CD4-positive, alpha-beta T cell (primary cell): Measurements from ENCODE around the gene RPL5. TPM values are rescaled to one million over a fixed set of nuclear protein-coding genes. Genes with fewer than 3 reads are reported as not detected.

Experiments used
- ATAC-seq: fragments of 200-7000 bp; cut with Tn5 transposase; one replicate; pipeline ENCODE4 v1.10.0; 2022; ENCODE audit warnings: mild to moderate bottlenecking; ENCODE audit not compliant: poor library complexity
- CTCF ChIA-PET: fragments of 350-600 bp; sonication (Branson Sonifier 250); formaldehyde crosslinking; loops from one replicate; lab custom pipeline; 2021; ENCODE audit warnings: antibody characterized with exemption, inconsistent platforms; lab: Charles Lee
- POLR2A ChIA-PET: fragments of 350-600 bp; sonication (Branson Sonifier 250); formaldehyde crosslinking; loops from one replicate; lab custom pipeline; 2021; ENCODE audit warnings: antibody characterized with exemption, inconsistent platforms; lab: Charles Lee
- DNase-seq, 14 experiments: peaks; one replicate each; pipeline ENCODE4 v3.0.0-alpha.2; 2013 to 2020; ENCODE audit warnings: mixed read lengths in 2 of 14
- H3K27ac ChIP-seq, 2 donors: one replicate each; pipeline versions ENCODE4 v1.5.1 to v1.7.0; 2013; ENCODE audit warnings: low read length in 2 of 2, low read depth in 1 of 2, mild to moderate bottlenecking in 1 of 2
- H3K27me3 ChIP-seq, 2 experiments: 1 replicate in 1 of 2; 2 replicates in 1 of 2; pipeline versions ENCODE4 v1.6.1 to v1.7.0; 2013; ENCODE audit warnings: low read length in 2 of 2, control low read depth in 1 of 2, mild to moderate bottlenecking in 1 of 2, moderate library complexity in 1 of 2; ENCODE audit not compliant: insufficient read depth in 2 of 2, control insufficient read depth in 1 of 2
- H3K36me3 ChIP-seq: one replicate; pipeline ENCODE4 v1.6.1; 2013; ENCODE audit warnings: low read length, control low read depth; ENCODE audit not compliant: insufficient read depth
- H3K4me1 ChIP-seq: one replicate; pipeline ENCODE4 v1.6.1; 2013; ENCODE audit warnings: low read length, control low read depth; ENCODE audit not compliant: insufficient read depth
- H3K4me3 ChIP-seq: one replicate; pipeline ENCODE4 v1.5.1; 2013; ENCODE audit warnings: mild to moderate bottlenecking, low read length, moderate library complexity
- H3K9me3 ChIP-seq, 2 experiments: 1 replicate in 1 of 2; 2 replicates in 1 of 2; pipeline versions ENCODE4 v1.6.1 to v1.7.0; 2013; ENCODE audit warnings: low read length in 2 of 2, mild to moderate bottlenecking in 2 of 2, control low read depth in 1 of 2, moderate library complexity in 1 of 2; ENCODE audit not compliant: control insufficient read depth in 1 of 2, insufficient read depth in 1 of 2
- H3K27ac Mint-ChIP-seq: one replicate; pipeline ENCODE4 v1.8.0; 2020; ENCODE audit warnings: mixed read lengths
- H3K27me3 Mint-ChIP-seq: one replicate; pipeline ENCODE4 v1.8.0; 2021; ENCODE audit warnings: mixed read lengths
- H3K36me3 Mint-ChIP-seq: one replicate; pipeline ENCODE4 v1.8.0; 2021; ENCODE audit warnings: low read depth, mixed read lengths
- H3K4me1 Mint-ChIP-seq: one replicate; pipeline ENCODE4 v1.8.0; 2021; ENCODE audit warnings: low read depth, mixed read lengths
- H3K4me3 Mint-ChIP-seq: one replicate; pipeline ENCODE4 v1.8.0; 2020; ENCODE audit warnings: mild to moderate bottlenecking, mixed read lengths
- H3K9me3 Mint-ChIP-seq: one replicate; pipeline ENCODE4 v1.8.0; 2020; ENCODE audit warnings: mixed read lengths
- CTCF ChIP-seq: fragments of 200-600 bp; IDR thresholded peaks from one replicate; pipeline ENCODE4 v1.8.0; 2022; ENCODE audit warnings: antibody characterized with exemption, mild to moderate bottlenecking
- intact Hi-C, 2 experiments: fragments of 100-400 bp; cut with DNase I in 1 of 2; cut with micrococcal nuclease in 1 of 2; formaldehyde crosslinking; loops; one replicate each; pipeline versions ENCODE4 v1.15.1 to v1.9.0; 2023 to 2025; cut with DNase I, micrococcal nuclease
- total RNA-seq, 174 experiments: library from RNA in 2 of 174; stranded (reverse) in 2 of 174; gene quantifications; one replicate each; pipeline ENCODE4 v1.2.3 and lab custom pipeline; 2021 to 2026

The RPL5 gene
- total RNA-seq, 2 experiments from 2014 or later: 1,712 to 1,770 TPM

GRCh38 chr1:92790867-92791266 lies 41.0 kb upstream of the RPL5 start:
- no peak for TF ChIP-seq CTCF
- intact Hi-C loops: no loop called here
- ChIA-PET POLR2A (no interaction called here), CTCF (interaction anchor here (0.6 kb wide), 1 partner anchor 87 kb away, joined by 4 read pairs; no protein-coding TSS in a partner anchor)
- peaks cover 34% of the 10 kb centered on the region for H3K27me3 Mint-ChIP-seq
- H3K4me1 ChIP-seq: no peaks in the 10 kb centered on the region
- H3K4me3 Mint-ChIP-seq: no peak overlapping the region
- no peak for ATAC-seq
- H3K9me3 ChIP-seq: peaks cover 0 to under 1% of the 10 kb centered on the region in 2 experiments
- peaks cover 8 to 9% of the 10 kb centered on the region in 2 experiments for H3K27me3 ChIP-seq
- no peaks in the 10 kb centered on the region for H3K36me3 ChIP-seq
- no peak overlapping the region for H3K27ac ChIP-seq
- H3K4me1 Mint-ChIP-seq: no peaks in the 10 kb centered on the region
- H3K27ac Mint-ChIP-seq: no peak overlapping the region
- DNase-seq: no peak
- H3K36me3 Mint-ChIP-seq: no peaks in the 10 kb centered on the region
- H3K9me3 Mint-ChIP-seq: no peaks in the 10 kb centered on the region
- no peak overlapping the region for H3K4me3 ChIP-seq

GRCh38 chr1:92791487-92792066 lies 40.3 kb upstream of the RPL5 start:
- DNase-seq (no peak), ATAC-seq (no peak)
- Mint-ChIP-seq H3K27ac (no peak overlapping the region), H3K36me3 (no peaks in the 10 kb centered on the region), H3K9me3 (no peaks in the 10 kb centered on the region), H3K4me1 (no peaks in the 10 kb centered on the region), H3K27me3 (peaks cover 30% of the 10 kb centered on the region), H3K4me3 (no peak overlapping the region)
- peaks cover 7 to 8% of the 10 kb centered on the region in 2 experiments for H3K27me3 ChIP-seq
- H3K36me3 ChIP-seq: no peaks in the 10 kb centered on the region
- H3K27ac ChIP-seq: no peak overlapping the region
- H3K4me1 ChIP-seq: no peaks in the 10 kb centered on the region
- H3K4me3 ChIP-seq: no peak overlapping the region
- POLR2A ChIA-PET: no interaction called here
- H3K9me3 ChIP-seq: no peaks in the 10 kb centered on the region
- CTCF ChIA-PET: no interaction called here
- TF ChIP-seq CTCF: no peak
- intact Hi-C loops: no loop called here

- intact Hi-C loops: no loop called here
- no peak overlapping the region for H3K27ac Mint-ChIP-seq
- ChIA-PET CTCF (no interaction called here), POLR2A (no interaction called here)
- H3K9me3 Mint-ChIP-seq: no peaks in the 10 kb centered on the region
- peaks cover 32% of the 10 kb centered on the region for H3K27me3 Mint-ChIP-seq
- peaks cover 4 to 8% of the 10 kb centered on the region in 2 experiments for H3K27me3 ChIP-seq
- H3K36me3 ChIP-seq: no peaks in the 10 kb centered on the region
- no peaks in the 10 kb centered on the region for H3K36me3 Mint-ChIP-seq
- H3K4me1 ChIP-seq: no peaks in the 10 kb centered on the region
- DNase-seq (no peak), ATAC-seq (no peak)
- no peaks in the 10 kb centered on the region for H3K9me3 ChIP-seq
- no peak overlapping the region for H3K27ac ChIP-seq
- no peak overlapping the region for H3K4me3 ChIP-seq
- no peaks in the 10 kb centered on the region for H3K4me1 Mint-ChIP-seq
- no peak overlapping the region for H3K4me3 Mint-ChIP-seq
- no peak for TF ChIP-seq CTCF
Observed at GRCh38 chr1:92792340-92792782, 39.5 kb upstream of the RPL5 start.
